AG09309 (cell line): ENCODE results near the gene EDA.

Experiments
- DNase-seq: peaks from one replicate; pipeline ENCODE4 v3.0.0-alpha.2; 2010; ENCODE audit warnings: low read depth
- H3K4me3 ChIP-seq: 2 replicates; pipeline ENCODE4 v1.5.1; 2011; ENCODE audit warnings: mild to moderate bottlenecking, low read depth, low read length, moderate library complexity; ENCODE audit not compliant: control insufficient read depth
- TF ChIP-seq, protein P1 (sequence below): IDR thresholded peaks from 2 replicates; pipeline ENCODE4 v1.5.1; 2011; ENCODE audit warnings: mild to moderate bottlenecking, low read depth, low read length, inconsistent platforms; ENCODE audit not compliant: insufficient read depth, control insufficient read depth; ENCODE audit errors: missing control alignments

EDA gene

DNA sequence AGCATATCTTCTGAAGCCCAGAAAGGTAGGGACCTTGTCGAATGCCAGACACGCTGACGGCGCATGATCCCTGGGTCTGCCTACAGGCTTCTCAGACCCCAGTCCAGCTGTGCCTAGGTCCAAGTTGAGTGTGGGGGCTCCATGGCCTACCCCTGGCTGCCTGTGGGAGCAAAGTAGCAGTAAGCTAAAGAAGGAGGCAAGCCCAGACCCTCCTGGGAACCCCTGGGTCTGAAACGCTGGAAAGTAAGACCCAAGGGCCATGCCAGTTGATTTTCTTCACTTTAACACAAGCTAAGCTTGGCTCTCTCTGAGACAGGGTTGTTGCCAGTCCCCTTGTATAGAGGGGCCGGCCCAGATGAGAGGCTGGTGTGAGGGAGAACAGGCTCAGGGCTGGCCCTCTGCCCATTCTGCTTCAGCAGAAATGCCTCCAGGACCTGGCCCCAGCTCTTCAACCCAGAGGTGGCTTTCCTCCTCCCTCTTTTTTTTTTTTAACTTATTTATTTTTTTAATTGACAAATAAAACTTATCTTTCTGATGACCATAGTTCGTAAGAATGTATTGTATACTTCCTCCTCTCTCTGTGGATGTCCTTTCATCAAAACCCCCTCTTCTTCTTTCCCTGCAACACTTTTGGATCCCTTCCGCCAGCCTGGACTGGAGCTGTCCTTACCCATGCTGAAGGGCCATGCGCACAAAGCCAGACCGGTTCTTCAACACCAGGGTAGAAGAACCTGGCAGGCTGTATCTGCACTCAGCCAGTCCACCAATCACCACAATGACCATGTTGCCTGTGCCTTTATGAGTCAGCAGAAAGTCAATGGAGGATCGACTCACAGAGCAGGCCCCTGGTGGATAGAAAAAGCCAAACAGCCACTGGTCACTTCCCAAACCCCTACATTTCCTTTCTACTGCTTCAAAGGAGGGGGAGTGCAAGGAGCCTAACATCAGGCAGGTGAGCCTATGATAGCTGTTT is 426.8 kb downstream of the EDA start:
- no peak for DNase-seq
- TF ChIP-seq, protein P1, sequence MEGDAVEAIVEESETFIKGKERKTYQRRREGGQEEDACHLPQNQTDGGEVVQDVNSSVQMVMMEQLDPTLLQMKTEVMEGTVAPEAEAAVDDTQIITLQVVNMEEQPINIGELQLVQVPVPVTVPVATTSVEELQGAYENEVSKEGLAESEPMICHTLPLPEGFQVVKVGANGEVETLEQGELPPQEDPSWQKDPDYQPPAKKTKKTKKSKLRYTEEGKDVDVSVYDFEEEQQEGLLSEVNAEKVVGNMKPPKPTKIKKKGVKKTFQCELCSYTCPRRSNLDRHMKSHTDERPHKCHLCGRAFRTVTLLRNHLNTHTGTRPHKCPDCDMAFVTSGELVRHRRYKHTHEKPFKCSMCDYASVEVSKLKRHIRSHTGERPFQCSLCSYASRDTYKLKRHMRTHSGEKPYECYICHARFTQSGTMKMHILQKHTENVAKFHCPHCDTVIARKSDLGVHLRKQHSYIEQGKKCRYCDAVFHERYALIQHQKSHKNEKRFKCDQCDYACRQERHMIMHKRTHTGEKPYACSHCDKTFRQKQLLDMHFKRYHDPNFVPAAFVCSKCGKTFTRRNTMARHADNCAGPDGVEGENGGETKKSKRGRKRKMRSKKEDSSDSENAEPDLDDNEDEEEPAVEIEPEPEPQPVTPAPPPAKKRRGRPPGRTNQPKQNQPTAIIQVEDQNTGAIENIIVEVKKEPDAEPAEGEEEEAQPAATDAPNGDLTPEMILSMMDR = no peak
- no peak overlapping the region for H3K4me3 ChIP-seq

GRCh38 chrX:70043685-70044084 is 427.8 kb downstream of the EDA start:
- H3K4me3 ChIP-seq = no peak overlapping the region
- TF ChIP-seq, protein P1 = no peak
- no peak for DNase-seq

DNA sequence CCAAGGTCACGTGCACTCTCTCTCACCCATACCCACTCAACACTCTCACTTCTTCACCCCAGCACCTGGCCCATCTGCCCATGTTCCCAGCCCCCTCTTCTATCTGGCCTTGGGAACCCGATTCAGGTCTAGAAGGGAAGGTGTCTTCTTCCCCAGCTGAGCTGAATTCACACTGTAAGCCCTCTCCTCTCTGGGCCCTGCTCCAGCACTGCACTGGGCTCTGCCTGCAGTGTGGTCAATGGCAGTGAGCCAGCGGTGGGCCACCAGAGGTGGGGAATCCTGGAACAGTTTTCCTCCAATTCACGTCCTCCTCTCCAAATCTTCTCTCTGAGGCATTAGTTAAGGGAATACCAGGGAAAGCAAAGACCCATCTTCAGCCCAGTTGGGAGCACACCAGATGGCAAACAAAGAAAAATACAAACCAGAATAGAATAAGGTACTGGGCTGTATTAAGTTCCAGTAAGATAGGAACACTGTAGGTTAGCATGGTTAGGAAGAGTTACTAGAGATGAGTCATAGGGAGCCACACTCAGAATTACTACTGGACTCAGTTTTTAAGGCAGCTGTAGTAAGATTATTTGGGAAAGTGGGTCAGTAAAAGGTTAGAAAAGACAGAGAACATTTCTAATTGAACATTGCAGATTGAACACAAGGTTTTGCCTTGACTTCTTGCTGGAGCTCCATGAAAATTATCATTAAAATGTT is 428.8 kb downstream of the EDA start:
- no peak for DNase-seq
- no peak overlapping the region for H3K4me3 ChIP-seq
- TF ChIP-seq, protein P1 = no peak

DNA sequence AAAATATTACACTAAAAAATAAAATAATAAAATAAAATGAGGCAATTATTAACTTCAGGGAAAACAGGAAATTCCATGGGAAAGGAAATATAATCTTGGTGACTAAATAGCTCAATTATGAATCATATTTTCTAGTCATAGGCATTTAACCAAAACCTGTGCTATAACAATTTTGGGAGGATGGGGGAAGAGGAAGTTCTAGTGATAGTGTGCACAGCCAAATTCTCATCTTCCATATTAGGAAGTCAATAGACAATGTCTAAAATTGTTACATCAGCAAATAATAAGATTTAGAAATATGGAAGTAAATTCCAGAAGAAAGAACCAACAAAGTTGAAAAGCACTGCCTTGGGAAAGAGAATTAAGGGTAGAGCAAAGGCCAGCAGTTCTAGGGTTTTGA is 431.1 kb downstream of the EDA start:
- TF ChIP-seq, protein P1 = no peak
- no peak overlapping the region for H3K4me3 ChIP-seq
- no peak for DNase-seq

DNA sequence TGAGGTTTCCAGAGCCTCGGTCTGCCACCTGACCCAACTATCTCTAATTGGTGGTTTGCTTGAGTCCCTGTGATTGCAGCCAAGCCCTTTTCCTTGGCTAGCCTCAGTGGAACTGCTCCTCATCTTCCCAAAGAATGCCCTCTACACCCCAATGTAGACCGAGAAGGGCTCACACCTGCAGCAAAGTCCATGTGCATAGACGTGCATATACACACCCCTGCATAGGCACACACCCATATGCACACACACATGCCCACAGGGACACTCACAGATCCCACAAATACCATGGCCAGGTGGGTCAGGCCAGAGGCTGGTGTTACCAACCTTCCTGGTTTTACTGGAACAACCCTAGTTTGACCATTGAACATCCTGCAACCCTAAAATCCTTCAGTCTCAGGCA is 433.5 kb downstream of the EDA start:
- H3K4me3 ChIP-seq = no peak overlapping the region
- DNase-seq = no peak
- TF ChIP-seq, protein P1 = no peak

DNA sequence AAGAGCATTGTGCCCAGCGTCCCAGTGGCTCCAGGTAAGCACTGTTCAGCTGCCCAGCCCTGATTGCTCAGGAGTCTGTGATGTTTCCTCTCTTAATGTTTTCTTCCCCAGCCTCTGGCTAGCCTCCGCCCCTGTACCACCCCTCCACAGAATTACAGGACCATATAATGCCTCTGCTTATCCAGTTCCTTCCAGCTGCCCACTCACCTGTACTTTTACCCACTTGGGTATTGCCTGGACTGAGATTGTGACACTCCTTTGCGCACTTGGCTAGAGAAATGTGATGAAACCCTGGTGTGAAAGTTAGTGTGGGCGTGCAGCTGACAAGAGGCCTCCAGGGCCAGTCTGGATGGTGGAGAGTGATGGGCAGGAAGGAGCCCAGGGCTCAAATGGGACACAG is 434.0 kb downstream of the EDA start, which contains the start of gene AWAT2:
TSS of gene AWAT2 (minus strand) at position 14 of the 400 bp plus-strand sequence. CDS start at position 8, 6 bp downstream.
- DNase-seq = no peak
- TF ChIP-seq, protein P1 = no peak
- H3K4me3 ChIP-seq = no peak within 1 kb of the TSS
